Measurements from ENCODE around the gene UFC1. TPM values are rescaled to one million over a fixed set of nuclear protein-coding genes. Genes with fewer than 3 reads are reported as not detected.

Gene UFC1
- polyA plus RNA-seq, 3 donors, result 100 to 120 (median 108) TPM

DNA sequence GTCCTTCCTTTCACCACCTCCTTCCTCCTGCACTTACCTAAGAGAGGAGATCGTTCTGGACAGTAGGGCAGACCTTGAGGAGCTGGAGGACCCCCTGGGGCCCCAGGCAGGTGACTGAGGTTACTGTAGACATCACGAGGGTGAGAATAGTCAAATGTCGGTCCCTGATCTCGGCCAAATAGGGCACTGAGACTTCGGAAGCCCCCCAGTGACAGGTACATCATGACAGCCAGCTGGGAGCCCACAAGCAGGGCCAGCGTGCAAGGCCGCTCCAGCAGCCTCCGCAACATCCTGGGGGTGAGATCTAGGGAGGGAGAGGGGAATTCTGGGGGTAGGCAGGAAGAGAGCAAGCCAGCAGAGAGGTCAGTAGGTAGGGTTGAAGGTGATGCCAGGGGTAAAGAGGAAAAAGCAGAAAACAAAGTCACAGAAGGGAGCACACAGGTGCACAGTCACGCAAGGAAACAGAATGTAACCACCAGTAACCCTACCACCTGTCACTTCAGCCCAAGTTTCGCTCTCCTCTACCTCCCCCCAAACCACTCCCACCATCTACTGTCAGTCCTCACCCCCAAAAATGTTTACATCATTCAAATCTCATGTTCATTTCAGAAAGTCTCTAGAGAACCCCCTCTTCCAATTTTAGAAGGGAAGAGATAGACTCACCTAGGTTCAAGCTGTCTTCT is 22.1 kb downstream of the UFC1 start:
- Mint-ChIP-seq H3K4me3 (peak overlapping the region; percentile 99 to 100), H3K27ac (peak overlapping the region in 5 of 7 donors; percentile 95 to 100 (median 100)), H3K9me3 (no peaks in the 10 kb centered on the region), H3K36me3 (peaks cover 48 to 54% of the 10 kb centered on the region in 2 donors), H3K4me1 (peaks cover 30% of the 10 kb centered on the region), H3K27me3 (ENCODE audit: low read depth in 3 of 3) (no peaks in the 10 kb centered on the region)
- H3K4me1 ChIP-seq (ENCODE audit: control insufficient read depth in 1 of 2, insufficient read depth in 2 of 2, low read length in 2 of 2), result peaks cover 24 to 30% of the 10 kb centered on the region in 2 donors
- DNase-seq, result no peak
- 98% methylated on average over 9 of the region's 10 CpGs for WGBS (ENCODE audit: insufficient coverage)
- H3K4me3 ChIP-seq (replicated peaks in 1 of 3; ENCODE audit: low read depth in 2 of 3, low read length in 3 of 3), result peak overlapping the region in 1 of 3 experiments; percentile 95
- H3K79me2 ChIP-seq (ENCODE audit: insufficient read depth, low read length), result peaks cover 19% of the 10 kb centered on the region
- no peak overlapping the region for H3K9ac ChIP-seq (ENCODE audit: insufficient read depth, low read length, poor library complexity, severe bottlenecking)
- H3K27me3 ChIP-seq (ENCODE audit: control insufficient read depth in 2 of 2, insufficient read depth in 2 of 2, low read length in 2 of 2), result no peaks in the 10 kb centered on the region
- intact Hi-C loops (cut with micrococcal nuclease), result no loop called here
- TF ChIP-seq, protein P1, sequence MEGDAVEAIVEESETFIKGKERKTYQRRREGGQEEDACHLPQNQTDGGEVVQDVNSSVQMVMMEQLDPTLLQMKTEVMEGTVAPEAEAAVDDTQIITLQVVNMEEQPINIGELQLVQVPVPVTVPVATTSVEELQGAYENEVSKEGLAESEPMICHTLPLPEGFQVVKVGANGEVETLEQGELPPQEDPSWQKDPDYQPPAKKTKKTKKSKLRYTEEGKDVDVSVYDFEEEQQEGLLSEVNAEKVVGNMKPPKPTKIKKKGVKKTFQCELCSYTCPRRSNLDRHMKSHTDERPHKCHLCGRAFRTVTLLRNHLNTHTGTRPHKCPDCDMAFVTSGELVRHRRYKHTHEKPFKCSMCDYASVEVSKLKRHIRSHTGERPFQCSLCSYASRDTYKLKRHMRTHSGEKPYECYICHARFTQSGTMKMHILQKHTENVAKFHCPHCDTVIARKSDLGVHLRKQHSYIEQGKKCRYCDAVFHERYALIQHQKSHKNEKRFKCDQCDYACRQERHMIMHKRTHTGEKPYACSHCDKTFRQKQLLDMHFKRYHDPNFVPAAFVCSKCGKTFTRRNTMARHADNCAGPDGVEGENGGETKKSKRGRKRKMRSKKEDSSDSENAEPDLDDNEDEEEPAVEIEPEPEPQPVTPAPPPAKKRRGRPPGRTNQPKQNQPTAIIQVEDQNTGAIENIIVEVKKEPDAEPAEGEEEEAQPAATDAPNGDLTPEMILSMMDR (IDR thresholded peaks at IDR 0.05), result no peak
- no peaks in the 10 kb centered on the region for H4K20me1 ChIP-seq (ENCODE audit: insufficient read depth, low read length)
- H2AFZ ChIP-seq (ENCODE audit: insufficient read depth, low read depth, low read length, poor library complexity, severe bottlenecking), result no peak overlapping the region
- H3K36me3 ChIP-seq (replicated peaks in 1 of 2; ENCODE audit: control insufficient read depth in 1 of 2, insufficient read depth in 2 of 2, low read length in 2 of 2), result peaks cover 47 to 51% of the 10 kb centered on the region in 2 donors
- no peaks in the 10 kb centered on the region for H3K9me3 ChIP-seq (replicated peaks in 1 of 2; ENCODE audit: control insufficient read depth in 1 of 2, insufficient read depth in 1 of 2, low read length in 2 of 2)
- H3K4me2 ChIP-seq (replicated peaks; ENCODE audit: extremely low read depth, low read length, poor library complexity, severe bottlenecking), result peak overlapping the region; percentile 93
- H3K27ac ChIP-seq (ENCODE audit: low read depth in 1 of 2, low read length in 2 of 2), result no peak overlapping the region

DNA sequence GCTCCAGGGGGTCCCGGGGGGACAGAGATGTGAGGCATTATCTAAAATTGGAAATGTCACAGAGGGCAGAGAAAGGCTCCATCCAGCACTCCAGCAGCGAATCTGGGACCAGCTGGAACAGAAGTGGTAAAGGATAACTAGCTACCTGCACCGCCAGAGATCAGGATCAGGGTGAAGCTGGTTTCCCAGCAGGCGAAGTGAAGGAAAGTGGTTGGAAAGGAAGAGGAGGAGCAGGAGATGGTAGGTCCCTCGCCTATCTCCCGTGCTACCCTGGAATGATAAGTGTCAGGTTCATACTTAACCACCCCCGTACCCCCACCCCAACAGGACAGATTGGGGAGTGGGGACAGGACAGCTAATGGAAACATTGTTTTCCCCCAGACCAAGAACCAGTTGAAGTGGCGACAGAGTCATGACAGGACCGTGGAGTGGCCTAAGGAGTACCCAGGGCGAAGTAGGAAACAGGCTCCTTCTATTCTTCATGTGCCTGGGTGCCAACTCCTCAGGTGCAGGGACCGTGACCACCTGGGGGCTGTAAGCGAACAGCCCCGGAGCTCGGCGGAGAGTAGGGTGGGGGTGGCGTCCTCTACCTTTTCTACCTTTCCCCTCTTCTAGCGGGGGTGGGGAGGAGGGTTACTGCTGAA is 22.8 kb downstream of the UFC1 start:
- WGBS (ENCODE audit: insufficient coverage), result 52% methylated on average over 6 of the region's 17 CpGs
- Histone ChIP-seq H3K27ac (ENCODE audit: low read depth in 1 of 2, low read length in 2 of 2) (peak overlapping the region; percentile 71 to 90), H2AFZ (ENCODE audit: insufficient read depth, low read depth, low read length, poor library complexity, severe bottlenecking) (peak overlapping the region; percentile 94)

More for the DNA sequence above, 22.8 kb downstream of the UFC1 start:
- H3K4me1 ChIP-seq (ENCODE audit: control insufficient read depth in 1 of 2, insufficient read depth in 2 of 2, low read length in 2 of 2), result peaks cover 31 to 37% of the 10 kb centered on the region in 2 donors
- no peaks in the 10 kb centered on the region for H4K20me1 ChIP-seq (ENCODE audit: insufficient read depth, low read length)
- no peak for DNase-seq
- Mint-ChIP-seq H3K36me3 (peaks cover 42 to 47% of the 10 kb centered on the region in 2 donors), H3K4me1 (peaks cover 35% of the 10 kb centered on the region), H3K27ac (peak overlapping the region; percentile 95 to 100 (median 99)), H3K27me3 (ENCODE audit: low read depth in 3 of 3) (no peaks in the 10 kb centered on the region), H3K4me3 (peak overlapping the region; percentile 99 to 100), H3K9me3 (no peaks in the 10 kb centered on the region)
- peaks cover 19% of the 10 kb centered on the region for H3K79me2 ChIP-seq (ENCODE audit: insufficient read depth, low read length)
- no peaks in the 10 kb centered on the region for H3K27me3 ChIP-seq (ENCODE audit: control insufficient read depth in 2 of 2, insufficient read depth in 2 of 2, low read length in 2 of 2)
- intact Hi-C loops (cut with micrococcal nuclease), result no loop called here
- TF ChIP-seq, protein P1 (IDR thresholded peaks at IDR 0.05), result no peak
- H3K9me3 ChIP-seq (replicated peaks in 1 of 2; ENCODE audit: control insufficient read depth in 1 of 2, insufficient read depth in 1 of 2, low read length in 2 of 2), result no peaks in the 10 kb centered on the region
- peaks cover 41 to 44% of the 10 kb centered on the region in 2 donors for H3K36me3 ChIP-seq (replicated peaks in 1 of 2; ENCODE audit: control insufficient read depth in 1 of 2, insufficient read depth in 2 of 2, low read length in 2 of 2)
- peak overlapping the region; percentile 66 to 95 (median 78) for H3K4me3 ChIP-seq (replicated peaks in 1 of 3; ENCODE audit: low read depth in 2 of 3, low read length in 3 of 3)
- peak overlapping the region; percentile 83 for H3K9ac ChIP-seq (ENCODE audit: insufficient read depth, low read length, poor library complexity, severe bottlenecking)
- peak overlapping the region; percentile 93 for H3K4me2 ChIP-seq (replicated peaks; ENCODE audit: extremely low read depth, low read length, poor library complexity, severe bottlenecking)

Data from CD14-positive monocyte (primary cell).